HG03196 (cell line): ENCODE measurements around the gene SPTBN1.
"Not testable (repeated sequence)": the region's sequence is repeated elsewhere in the genome, so short reads cannot be mapped to it uniquely, and the experiment has no call there.

Experiments
- ATAC-seq: cut with Tn5 transposase; IDR thresholded peaks from one replicate; pipeline ENCODE4 v1.9.1; 2021; ENCODE audit not compliant: unreplicated experiment

The SPTBN1 gene

GRCh38 chr2:54691445-54692135 lies 235.5 kb downstream of the SPTBN1 start:
- no peak for ATAC-seq

- no peak for ATAC-seq
Observed at GRCh38 chr2:54692556-54692955, 236.4 kb downstream of the SPTBN1 start.

GRCh38 chr2:54695378-54695777 lies 239.3 kb downstream of the SPTBN1 start:
- no peak for ATAC-seq

GRCh38 chr2:54697934-54698333 lies 241.8 kb downstream of the SPTBN1 start:
- no peak for ATAC-seq

GRCh38 chr2:54698926-54699325 lies 242.8 kb downstream of the SPTBN1 start:
- not testable (repeated sequence) for ATAC-seq

GRCh38 chr2:54699665-54700064 lies 243.5 kb downstream of the SPTBN1 start:
- ATAC-seq, result no peak

- no peak for ATAC-seq
Observed at GRCh38 chr2:54701029-54701428, 244.9 kb downstream of the SPTBN1 start.

GRCh38 chr2:54704238-54704637 lies 248.1 kb downstream of the SPTBN1 start:
- no peak for ATAC-seq

- peak; percentile 70 for ATAC-seq
Observed at GRCh38 chr2:54704688-54705605, 248.8 kb downstream of the SPTBN1 start.

- no peak for ATAC-seq
Observed at GRCh38 chr2:54706622-54707021, 250.5 kb downstream of the SPTBN1 start.

GRCh38 chr2:54708584-54709335 lies 252.6 kb downstream of the SPTBN1 start:
- no peak for ATAC-seq

- ATAC-seq, result no peak
Observed at GRCh38 chr2:54709336-54709809, 253.2 kb downstream of the SPTBN1 start.

GRCh38 chr2:54710216-54710615 lies 254.1 kb downstream of the SPTBN1 start:
- no peak for ATAC-seq

- ATAC-seq, result no peak
Observed at GRCh38 chr2:54712516-54712915, 256.4 kb downstream of the SPTBN1 start.

- no peak for ATAC-seq
Observed at GRCh38 chr2:54714996-54715395, 258.9 kb downstream of the SPTBN1 start.

GRCh38 chr2:54716375-54716774 lies 260.2 kb downstream of the SPTBN1 start:
- ATAC-seq, result no peak

GRCh38 chr2:54720563-54720962 lies 264.4 kb downstream of the SPTBN1 start:
- no peak for ATAC-seq
